ENCODE data around the gene NRARP. TPM values are rescaled to one million over a fixed set of nuclear protein-coding genes. Genes with fewer than 3 reads are reported as not detected.

NRARP gene
- total and polyA plus RNA-seq, 2 of the 8 experiments (the other 6 are each of a cell fraction or from before 2014, with no cell fraction given): 32.5 to 37.2 TPM

DNA sequence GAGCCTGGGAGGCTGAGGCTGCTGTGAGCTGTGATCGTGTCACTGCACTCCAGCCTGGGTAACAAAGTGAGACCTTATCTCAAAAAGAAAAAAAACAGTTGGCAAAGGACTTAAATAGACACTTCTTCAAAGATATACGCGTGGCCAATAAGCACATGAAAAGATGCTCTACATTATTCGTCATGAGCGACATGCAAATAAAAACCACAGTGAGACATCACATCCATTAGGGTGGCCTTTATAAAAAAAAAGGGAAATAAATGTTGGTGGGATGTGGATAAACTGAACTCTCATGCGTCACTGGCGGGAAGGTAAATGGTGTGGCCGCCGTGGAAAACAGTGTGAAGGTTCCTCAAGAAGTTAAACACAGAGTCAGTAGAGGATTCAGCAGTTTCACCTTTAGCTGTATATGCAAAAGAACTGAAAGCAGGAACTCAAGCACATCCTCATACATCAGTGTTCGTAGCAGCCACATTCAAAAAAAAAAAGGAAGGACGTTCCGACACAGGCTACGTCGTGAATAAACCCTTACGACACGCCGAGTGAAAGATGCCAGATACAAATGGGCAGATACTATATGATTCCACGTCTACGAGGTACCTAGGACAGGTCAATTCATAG, 24.5 kb upstream of the NRARP start:
- H3K9me3 ChIP-seq (ENCODE audit: insufficient read depth in 2 of 2, low read depth in 1 of 2, low read length in 1 of 2): peaks cover 2 to 8% of the 10 kb centered on the region in 2 experiments; a peak in 1 of 4 replicates
- no peak overlapping the region for H3K27ac ChIP-seq (ENCODE audit: low read depth, low read length)
- CTCF ChIA-PET (ENCODE audit: partially characterized antibody): no interaction called here
- H2BK12ac ChIP-seq (ENCODE audit: low read depth, low read length): no peak overlapping the region
- H2BK15ac ChIP-seq (ENCODE audit: low read length): no peak overlapping the region
- H4K91ac ChIP-seq (replicated peaks; ENCODE audit: insufficient read length, low read length): no peak overlapping the region
- no peaks in the 10 kb centered on the region for H4K20me1 ChIP-seq (replicated peaks in 1 of 2; ENCODE audit: control insufficient read depth in 1 of 2, insufficient read depth in 2 of 2, low read length in 2 of 2)
- no peaks in the 10 kb centered on the region for H3K79me2 ChIP-seq (ENCODE audit: control insufficient read depth in 1 of 2, insufficient read depth in 2 of 2, low read length in 2 of 2)
- peaks cover 0 to 3% (median 0%) of the 10 kb centered on the region in 4 experiments; a peak in 1 of 7 replicates for H3K4me1 ChIP-seq (replicated peaks in 1 of 4; ENCODE audit: control insufficient read depth in 3 of 4, insufficient read depth in 4 of 4, low read length in 3 of 4)
- H3K79me1 ChIP-seq (ENCODE audit: low read depth, low read length): no peaks in the 10 kb centered on the region
- H3K4me3 ChIP-seq (ENCODE audit: extremely low read depth in 1 of 4, insufficient read depth in 2 of 4, low read depth in 3 of 4, low read length in 4 of 4): no peak overlapping the region
- H3K36me3 ChIP-seq (ENCODE audit: control insufficient read depth in 2 of 4, insufficient read depth in 4 of 4, low read length in 3 of 4): no peaks in the 10 kb centered on the region
- H2BK120ac ChIP-seq (replicated peaks; ENCODE audit: low read depth, low read length): no peak overlapping the region
- no peak overlapping the region for H2BK5ac ChIP-seq (ENCODE audit: low read depth, low read length)
- no peaks in the 10 kb centered on the region for H3K27me3 ChIP-seq (replicated peaks in 1 of 4; ENCODE audit: control insufficient read depth in 3 of 4, extremely low read depth in 1 of 4, insufficient read depth in 3 of 4, low read length in 3 of 4)
- H3K56ac ChIP-seq (replicated peaks; ENCODE audit: insufficient read length, low read depth, low read length): no peak overlapping the region
- H4K5ac ChIP-seq (ENCODE audit: insufficient read length, low read depth, low read length): no peak overlapping the region
- H3K9ac ChIP-seq (replicated peaks in 1 of 4; ENCODE audit: extremely low read depth in 1 of 4, low read depth in 3 of 4, low read length in 3 of 4): no peak overlapping the region
- no peak overlapping the region for H2BK20ac ChIP-seq (ENCODE audit: low read length)
- no peak overlapping the region for H3K23ac ChIP-seq (ENCODE audit: insufficient read length)
- H3K4ac ChIP-seq (replicated peaks; ENCODE audit: insufficient read length, low read depth, low read length): no peak overlapping the region
- H3K4me2 ChIP-seq (ENCODE audit: insufficient read depth in 1 of 2, low read depth in 2 of 2, low read length in 2 of 2): no peak overlapping the region
- no peak overlapping the region for H2AFZ ChIP-seq (ENCODE audit: low read length)
- no peak overlapping the region for H3K14ac ChIP-seq (ENCODE audit: insufficient read length)
- no peaks in the 10 kb centered on the region for H3K23me2 ChIP-seq (ENCODE audit: low read depth, low read length)
- DNase-seq (ENCODE audit: low read depth in 1 of 2, low spot score in 2 of 2): no peak
- no peak overlapping the region for H4K8ac ChIP-seq (ENCODE audit: extremely low read depth, insufficient read depth, low read length)
- no peak for FAIRE-seq
- H3K18ac ChIP-seq (ENCODE audit: extremely low read depth, low read length): no peak overlapping the region
- POLR2A ChIA-PET (ENCODE audit: partially characterized antibody): no interaction called here
- no peak overlapping the region for H2AK5ac ChIP-seq (ENCODE audit: low read depth, low read length)
- WGBS, 2 experiments (ENCODE audit: extremely low coverage in 1 of 2, insufficient coverage in 1 of 2, insufficient read length in 1 of 2, insufficient replicate concordance in 2 of 2, low coverage in 1 of 2, low lambda C conversion rate in 2 of 2, missing lambda C conversion rate in 1 of 2): 89% methylated on average over 19 of the region's 19 CpGs; no CpG with 5 or more reads in 1 of the 2 experiments
- TF ChIP-seq NANOG (IDR thresholded peaks at IDR 0.05; ENCODE audit: insufficient read depth, low read depth, low read length, poor library complexity, severe bottlenecking) (no peak), ZNF274 (IDR thresholded peaks at IDR 0.05; ENCODE audit: borderline replicate concordance, extremely low read depth, low read length) (no peak), HDAC6 (IDR thresholded peaks at IDR 0.05; ENCODE audit: low read depth, low read length) (no peak), ASH2L (IDR thresholded peaks at IDR 0.05; ENCODE audit: low read length) (no peak), RAD21 (IDR thresholded peaks at IDR 0.05 in 1 of 2, conservative IDR thresholded peaks at IDR 0.05 in 1 of 2; ENCODE audit: low read depth in 2 of 2, low read length in 2 of 2) (no peak)
